CD4-positive, alpha-beta T cell (primary cell): ENCODE measurements around the gene CCNE1. TPM values are rescaled to one million over a fixed set of nuclear protein-coding genes. Genes with fewer than 3 reads are reported as not detected.
"Not testable (repeated sequence)": the region's sequence is repeated elsewhere in the genome, so short reads cannot be mapped to it uniquely, and the experiment has no call there.

Source experiments
- ATAC-seq: fragments of 200-7000 bp; cut with Tn5 transposase; one replicate; pipeline ENCODE4 v1.10.0; 2022; ENCODE audit warnings: mild to moderate bottlenecking; ENCODE audit not compliant: poor library complexity
- CTCF ChIA-PET: fragments of 350-600 bp; sonication (Branson Sonifier 250); formaldehyde crosslinking; loops from one replicate; lab custom pipeline; 2021; ENCODE audit warnings: antibody characterized with exemption, inconsistent platforms; lab: Charles Lee
- POLR2A ChIA-PET: fragments of 350-600 bp; sonication (Branson Sonifier 250); formaldehyde crosslinking; loops from one replicate; lab custom pipeline; 2021; ENCODE audit warnings: antibody characterized with exemption, inconsistent platforms; lab: Charles Lee
- DNase-seq, 14 experiments: peaks; one replicate each; pipeline ENCODE4 v3.0.0-alpha.2; 2013 to 2020; ENCODE audit warnings: mixed read lengths in 2 of 14
- H3K27ac ChIP-seq, 2 donors: one replicate each; pipeline versions ENCODE4 v1.5.1 to v1.7.0; 2013; ENCODE audit warnings: low read length in 2 of 2, low read depth in 1 of 2, mild to moderate bottlenecking in 1 of 2
- H3K27me3 ChIP-seq, 2 experiments: 1 replicate in 1 of 2; 2 replicates in 1 of 2; pipeline versions ENCODE4 v1.6.1 to v1.7.0; 2013; ENCODE audit warnings: low read length in 2 of 2, control low read depth in 1 of 2, mild to moderate bottlenecking in 1 of 2, moderate library complexity in 1 of 2; ENCODE audit not compliant: insufficient read depth in 2 of 2, control insufficient read depth in 1 of 2
- H3K36me3 ChIP-seq: one replicate; pipeline ENCODE4 v1.6.1; 2013; ENCODE audit warnings: low read length, control low read depth; ENCODE audit not compliant: insufficient read depth
- H3K4me1 ChIP-seq: one replicate; pipeline ENCODE4 v1.6.1; 2013; ENCODE audit warnings: low read length, control low read depth; ENCODE audit not compliant: insufficient read depth
- H3K4me3 ChIP-seq: one replicate; pipeline ENCODE4 v1.5.1; 2013; ENCODE audit warnings: mild to moderate bottlenecking, low read length, moderate library complexity
- H3K9me3 ChIP-seq, 2 experiments: 1 replicate in 1 of 2; 2 replicates in 1 of 2; pipeline versions ENCODE4 v1.6.1 to v1.7.0; 2013; ENCODE audit warnings: low read length in 2 of 2, mild to moderate bottlenecking in 2 of 2, control low read depth in 1 of 2, moderate library complexity in 1 of 2; ENCODE audit not compliant: control insufficient read depth in 1 of 2, insufficient read depth in 1 of 2
- H3K27ac Mint-ChIP-seq: one replicate; pipeline ENCODE4 v1.8.0; 2020; ENCODE audit warnings: mixed read lengths
- H3K27me3 Mint-ChIP-seq: one replicate; pipeline ENCODE4 v1.8.0; 2021; ENCODE audit warnings: mixed read lengths
- H3K36me3 Mint-ChIP-seq: one replicate; pipeline ENCODE4 v1.8.0; 2021; ENCODE audit warnings: low read depth, mixed read lengths
- H3K4me1 Mint-ChIP-seq: one replicate; pipeline ENCODE4 v1.8.0; 2021; ENCODE audit warnings: low read depth, mixed read lengths
- H3K4me3 Mint-ChIP-seq: one replicate; pipeline ENCODE4 v1.8.0; 2020; ENCODE audit warnings: mild to moderate bottlenecking, mixed read lengths
- H3K9me3 Mint-ChIP-seq: one replicate; pipeline ENCODE4 v1.8.0; 2020; ENCODE audit warnings: mixed read lengths
- intact Hi-C, 2 experiments: fragments of 100-400 bp; cut with DNase I in 1 of 2; cut with micrococcal nuclease in 1 of 2; formaldehyde crosslinking; loops; one replicate each; pipeline versions ENCODE4 v1.15.1 to v1.9.0; 2023 to 2025; cut with DNase I, micrococcal nuclease
- total RNA-seq, 174 experiments: library from RNA in 2 of 174; stranded (reverse) in 2 of 174; gene quantifications; one replicate each; pipeline ENCODE4 v1.2.3 and lab custom pipeline; 2021 to 2026
- TF ChIP-seq, protein P1 (sequence below): fragments of 200-600 bp; IDR thresholded peaks from one replicate; pipeline ENCODE4 v1.8.0; 2022; ENCODE audit warnings: antibody characterized with exemption, mild to moderate bottlenecking

CCNE1 gene
- total RNA-seq, 2 experiments from 2014 or later = 4.9 to 5.6 TPM

DNA sequence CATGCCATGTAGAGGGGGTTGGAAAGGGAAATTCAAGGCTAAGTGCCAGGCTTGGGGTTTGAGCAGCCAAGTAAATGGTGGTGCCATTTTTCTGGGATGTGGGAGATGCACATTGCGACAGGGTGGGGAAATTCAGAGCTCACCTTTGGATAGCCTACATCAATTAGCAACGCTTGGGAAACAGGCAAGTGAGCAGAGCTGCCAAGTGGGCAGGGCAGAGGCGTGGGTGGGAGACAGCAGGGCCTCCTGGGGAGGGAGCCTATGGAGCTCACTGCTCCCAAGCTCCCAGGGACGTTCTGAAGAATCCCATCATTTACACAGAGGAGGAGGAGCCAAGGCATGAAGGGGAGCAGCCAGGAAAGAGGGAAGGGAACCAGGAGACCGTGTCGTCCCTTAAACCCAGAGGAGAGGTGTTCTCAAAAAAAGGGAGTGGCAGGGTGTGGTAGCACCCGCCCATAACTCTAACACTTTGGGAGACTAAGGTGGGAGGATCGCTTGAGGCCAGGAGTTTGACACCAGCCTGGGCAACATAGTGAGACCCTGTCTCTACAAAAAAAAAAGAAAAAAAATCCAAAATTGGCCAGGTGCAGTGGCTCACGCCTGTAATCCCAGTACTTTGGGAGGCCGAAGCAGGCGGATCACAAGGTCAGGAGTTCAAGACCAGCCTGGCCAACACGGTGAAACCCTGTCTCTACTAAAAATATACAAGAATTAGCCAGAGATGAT lies 11.5 kb upstream of the CCNE1 start:
- ChIA-PET CTCF (interaction anchor here (1.3 kb wide), 1 partner anchor 58 kb away, joined by 4 read pairs; no protein-coding TSS in a partner anchor), POLR2A (no interaction called here)
- Mint-ChIP-seq H3K4me3 (no peak overlapping the region), H3K4me1 (no peaks in the 10 kb centered on the region), H3K27ac (no peak overlapping the region), H3K27me3 (no peaks in the 10 kb centered on the region), H3K9me3 (no peaks in the 10 kb centered on the region), H3K36me3 (no peaks in the 10 kb centered on the region)
- H3K4me3 ChIP-seq = no peak overlapping the region
- H3K9me3 ChIP-seq = no peaks in the 10 kb centered on the region
- H3K4me1 ChIP-seq = no peaks in the 10 kb centered on the region
- intact Hi-C loops = no loop called here
- H3K36me3 ChIP-seq = no peaks in the 10 kb centered on the region
- no peak for DNase-seq
- H3K27ac ChIP-seq = no peak overlapping the region
- H3K27me3 ChIP-seq = no peaks in the 10 kb centered on the region
- TF ChIP-seq, protein P1, sequence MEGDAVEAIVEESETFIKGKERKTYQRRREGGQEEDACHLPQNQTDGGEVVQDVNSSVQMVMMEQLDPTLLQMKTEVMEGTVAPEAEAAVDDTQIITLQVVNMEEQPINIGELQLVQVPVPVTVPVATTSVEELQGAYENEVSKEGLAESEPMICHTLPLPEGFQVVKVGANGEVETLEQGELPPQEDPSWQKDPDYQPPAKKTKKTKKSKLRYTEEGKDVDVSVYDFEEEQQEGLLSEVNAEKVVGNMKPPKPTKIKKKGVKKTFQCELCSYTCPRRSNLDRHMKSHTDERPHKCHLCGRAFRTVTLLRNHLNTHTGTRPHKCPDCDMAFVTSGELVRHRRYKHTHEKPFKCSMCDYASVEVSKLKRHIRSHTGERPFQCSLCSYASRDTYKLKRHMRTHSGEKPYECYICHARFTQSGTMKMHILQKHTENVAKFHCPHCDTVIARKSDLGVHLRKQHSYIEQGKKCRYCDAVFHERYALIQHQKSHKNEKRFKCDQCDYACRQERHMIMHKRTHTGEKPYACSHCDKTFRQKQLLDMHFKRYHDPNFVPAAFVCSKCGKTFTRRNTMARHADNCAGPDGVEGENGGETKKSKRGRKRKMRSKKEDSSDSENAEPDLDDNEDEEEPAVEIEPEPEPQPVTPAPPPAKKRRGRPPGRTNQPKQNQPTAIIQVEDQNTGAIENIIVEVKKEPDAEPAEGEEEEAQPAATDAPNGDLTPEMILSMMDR = no peak
- no peak for ATAC-seq

DNA sequence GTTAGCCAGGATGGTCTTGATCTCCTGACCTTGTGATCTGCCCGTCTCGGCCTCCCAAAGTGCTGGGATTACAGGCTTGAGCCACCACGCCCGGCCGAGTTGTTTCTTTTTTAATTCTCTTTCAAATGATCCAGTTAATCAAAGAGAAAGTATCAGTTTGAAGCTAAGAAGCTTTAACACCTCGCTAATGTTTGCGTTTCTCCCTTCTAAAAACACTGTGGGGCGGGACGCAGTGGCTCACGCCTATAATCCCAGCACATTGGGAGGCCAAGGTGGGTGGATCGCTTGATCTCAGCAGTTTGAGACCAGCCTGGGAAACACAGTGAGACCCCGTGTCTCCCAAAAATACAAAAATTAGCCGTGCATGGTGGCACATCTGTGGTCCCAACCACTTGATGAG lies 7.8 kb upstream of the CCNE1 start:
- H3K36me3 Mint-ChIP-seq, H3K4me3 Mint-ChIP-seq, POLR2A ChIA-PET, H3K4me3 ChIP-seq, H3K27ac ChIP-seq, H3K27ac Mint-ChIP-seq, intact Hi-C loops, H3K9me3 Mint-ChIP-seq, DNase-seq, H3K36me3 ChIP-seq, H3K27me3 ChIP-seq, H3K4me1 ChIP-seq, ATAC-seq, H3K27me3 Mint-ChIP-seq, H3K9me3 ChIP-seq, H3K4me1 Mint-ChIP-seq: not testable (repeated sequence)
- CTCF ChIA-PET = interaction anchor here (0.6 kb wide), 1 partner anchor 191 kb away, joined by 3 read pairs; no protein-coding TSS in a partner anchor

DNA sequence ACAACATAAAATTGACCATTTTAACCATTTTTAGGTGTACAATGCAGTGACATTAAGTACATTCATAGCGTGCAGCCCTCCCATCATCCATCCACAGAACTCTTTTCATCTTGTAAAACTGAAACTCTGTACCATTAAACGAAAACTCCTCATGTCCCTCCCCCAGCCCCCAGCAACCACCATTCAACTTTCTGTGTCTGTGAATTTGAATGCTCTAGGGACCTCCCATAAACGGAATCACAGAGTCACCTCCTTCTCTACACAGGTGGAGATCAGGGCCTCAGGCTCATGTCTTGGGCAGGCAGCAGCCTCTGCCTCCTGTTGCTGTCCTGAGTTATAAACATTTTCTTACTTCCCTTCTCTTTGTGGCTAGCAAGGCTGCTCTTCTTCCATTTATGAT lies 7.3 kb upstream of the CCNE1 start:
- DNase-seq (no peak), ATAC-seq (no peak)
- no peaks in the 10 kb centered on the region for H3K4me1 ChIP-seq
- no peaks in the 10 kb centered on the region for H3K9me3 ChIP-seq
- no peaks in the 10 kb centered on the region for H3K36me3 ChIP-seq
- no peaks in the 10 kb centered on the region for H3K27me3 ChIP-seq
- Mint-ChIP-seq H3K27ac (no peak overlapping the region), H3K4me3 (no peak overlapping the region), H3K27me3 (no peaks in the 10 kb centered on the region), H3K36me3 (no peaks in the 10 kb centered on the region), H3K9me3 (no peaks in the 10 kb centered on the region), H3K4me1 (no peaks in the 10 kb centered on the region)
- ChIA-PET POLR2A (no interaction called here), CTCF (interaction anchor here (0.6 kb wide), 1 partner anchor 34 kb away, joined by 4 read pairs; no protein-coding TSS in a partner anchor)
- TF ChIP-seq, protein P1 = no peak
- no peak overlapping the region for H3K4me3 ChIP-seq
- no peak overlapping the region for H3K27ac ChIP-seq
- intact Hi-C loops = no loop called here
